Kidney (tissue), 14 donors: Measurements from ENCODE around the gene HNRNPM. TPM values are rescaled to one million over a fixed set of nuclear protein-coding genes. Genes with fewer than 3 reads are reported as not detected.

ENCODE experiments used
- DNase-seq, 5 donors: peaks; one replicate each; pipeline ENCODE4 v3.0.0-alpha.2; 2013 to 2020
- FAIRE-seq: peaks from 2 replicates; lab custom pipeline; 2012; peaks lifted over from hg19 to GRCh38; lab: Jason Lieb, UNC
- H3K27ac ChIP-seq, 2 donors: one replicate each; pipeline ENCODE4 v1.7.0; 2013; ENCODE audit warnings: low read depth in 2 of 2, low read length in 2 of 2, inconsistent platforms in 1 of 2
- H3K27me3 ChIP-seq: one replicate; pipeline ENCODE4 v1.7.1; 2013; ENCODE audit warnings: low read length, inconsistent platforms; ENCODE audit not compliant: control insufficient read depth, insufficient read depth
- H3K36me3 ChIP-seq, 3 donors: one replicate each; pipeline versions ENCODE4 v1.7.0 to v1.7.1; 2013; ENCODE audit warnings: low read length in 3 of 3, control low read depth in 1 of 3, inconsistent platforms in 1 of 3; ENCODE audit not compliant: insufficient read depth in 3 of 3, control insufficient read depth in 2 of 3
- H3K4me1 ChIP-seq, 3 donors: one replicate each; pipeline versions ENCODE4 v1.7.0 to v1.7.1; 2013; ENCODE audit warnings: low read length in 3 of 3, inconsistent platforms in 1 of 3, low read depth in 1 of 3; ENCODE audit not compliant: control insufficient read depth in 2 of 3, insufficient read depth in 2 of 3
- H3K4me3 ChIP-seq, 3 donors: one replicate each; pipeline versions ENCODE4 v1.7.0 to v1.8.1; 2013; ENCODE audit warnings: low read length in 3 of 3, control low read depth in 1 of 3, inconsistent platforms in 1 of 3
- H3K9ac ChIP-seq, 3 donors: one replicate each; pipeline versions ENCODE4 v1.7.0 to v1.7.1; 2013; ENCODE audit warnings: low read length in 3 of 3, control low read depth in 1 of 3, inconsistent platforms in 1 of 3
- H3K9me3 ChIP-seq, 3 donors: one replicate each; pipeline versions ENCODE4 v1.7.0 to v1.7.1; 2013; ENCODE audit warnings: low read length in 3 of 3, control low read depth in 1 of 3, inconsistent platforms in 1 of 3; ENCODE audit not compliant: control insufficient read depth in 2 of 3, insufficient read depth in 1 of 3
- CTCF ChIP-seq: IDR thresholded peaks from 3 replicates; pipeline ENCODE4 v1.5.1; 2012; ENCODE audit warnings: mild to moderate bottlenecking, moderate library complexity, borderline replicate concordance; ENCODE audit not compliant: insufficient read depth; ENCODE audit errors: extremely low read depth
- intact Hi-C: fragments of 100-400 bp; cut with DNase I; formaldehyde crosslinking; loops from one replicate; pipeline ENCODE4 v1.11.1; 2022
- polyA plus RNA-seq: library from polyadenylated mRNA; stranded (reverse); fragments of 350-450 nt; fragmentation: Illumina TruSeq; extraction: RNeasy Lipid Tissue Mini Kit (QIAGEN cat#74804); gene quantifications from one replicate; pipeline ENCODE4 v1.2.3, GENCODE V29; 2014; ENCODE audit warnings: low read depth, low replicate concordance; ENCODE audit not compliant: insufficient read depth
- total RNA-seq: library from RNA; stranded (reverse); fragmentation: NEBNext Ultra II Directional; extraction: Animal tissue kit (Norgen Biotek cat#: 25700); gene quantifications from one replicate; pipeline ENCODE4 v1.2.1, GENCODE V29; 2021
- donor health status: control.
- donor health status: control.
- donor health status: control.
- donor health status: control.
- donor health status: control.
- donor health status: DM: yes; HTN: yes; CAD: no.
- donor health status: Normal renal cell carcinoma (clear cell type).

Gene HNRNPM
- total and polyA plus RNA-seq, 2 donors from 2014 or later, result 103 to 164 TPM

DNA sequence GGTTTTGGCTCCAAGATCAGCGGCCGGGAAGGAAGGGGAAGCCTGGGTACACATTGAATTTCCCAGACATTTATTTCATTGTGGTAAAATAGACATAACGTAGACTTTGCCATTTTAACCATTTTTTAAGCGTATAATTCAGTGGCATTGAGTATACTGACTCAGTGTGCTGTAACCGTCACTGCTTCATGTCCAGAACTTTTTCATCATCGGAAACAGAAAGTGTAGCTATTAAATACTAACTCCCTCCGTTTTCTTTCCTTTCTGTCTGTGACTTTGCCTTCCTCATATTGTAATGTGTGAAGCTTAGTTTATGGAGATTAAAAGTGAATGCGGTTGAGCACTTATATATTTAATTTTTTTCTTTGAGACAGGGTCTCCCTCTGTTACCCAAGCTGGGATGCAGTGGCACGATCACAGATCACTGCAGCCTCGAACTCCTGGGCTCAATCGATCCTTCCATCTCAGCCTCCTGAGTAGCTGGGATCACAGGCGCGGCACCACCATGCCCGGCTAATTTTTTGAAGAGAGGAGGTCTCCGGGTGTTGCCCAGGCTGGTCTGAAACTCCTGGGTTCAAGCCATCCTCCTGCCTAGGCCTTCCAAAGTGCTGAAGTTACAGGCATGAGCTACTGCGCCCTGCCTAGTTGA is 1.4 kb downstream of the HNRNPM start:
- DNase-seq, result no peak

GRCh38 chr19:8449830-8450229 is 5.1 kb downstream of the HNRNPM start:
- Histone ChIP-seq H3K4me1 (peaks cover 4 to 55% (median 42%) of the 10 kb centered on the region in 3 donors), H3K4me3 (peak overlapping the region in 2 of 3 donors; percentile 22 to 32), H3K36me3 (peaks cover 0 to 19% (median 0%) of the 10 kb centered on the region in 3 donors), H3K27ac (no peak overlapping the region), H3K9ac (no peak overlapping the region), H3K9me3 (no peaks in the 10 kb centered on the region), H3K27me3 (no peaks in the 10 kb centered on the region)
- FAIRE-seq (no peak), DNase-seq (no peak)
- no peak for TF ChIP-seq CTCF
- intact Hi-C loops, result no loop called here

More for the DNA sequence above, 1.4 kb downstream of the HNRNPM start:
- peaks cover 0 to 13% (median 0%) of the 10 kb centered on the region in 3 donors for H3K36me3 ChIP-seq
- H3K27me3 ChIP-seq, result no peaks in the 10 kb centered on the region
- no peak for FAIRE-seq
- intact Hi-C loops, result no loop called here
- H3K4me3 ChIP-seq, result peak overlapping the region; percentile 69 to 92 (median 73)
- no peak for TF ChIP-seq CTCF
- H3K4me1 ChIP-seq, result peaks cover 4 to 26% (median 24%) of the 10 kb centered on the region in 3 donors
- H3K27ac ChIP-seq, result peak overlapping the region; percentile 95 to 97
- H3K9me3 ChIP-seq, result no peaks in the 10 kb centered on the region
- peak overlapping the region; percentile 74 to 98 (median 81) for H3K9ac ChIP-seq

GRCh38 chr19:8451377-8451776 is 6.6 kb downstream of the HNRNPM start:
- Histone ChIP-seq H3K27me3 (no peaks in the 10 kb centered on the region), H3K9ac (no peak overlapping the region), H3K4me1 (peaks cover 4 to 55% (median 43%) of the 10 kb centered on the region in 3 donors), H3K36me3 (peaks cover under 1 to 29% (median 3%) of the 10 kb centered on the region in 3 donors), H3K4me3 (peak overlapping the region in 1 of 3 donors; percentile 0), H3K27ac (peak overlapping the region; percentile 17 to 30), H3K9me3 (no peaks in the 10 kb centered on the region)
- intact Hi-C loops, result no loop called here
- DNase-seq (no peak), FAIRE-seq (no peak)
- TF ChIP-seq CTCF, result no peak
